ENCODE results near the gene HOOK1. TPM values are rescaled to one million over a fixed set of nuclear protein-coding genes. Genes with fewer than 3 reads are reported as not detected.

The HOOK1 gene
- total and polyA plus RNA-seq, 12 donors = 0.61 to 6.1 (median 3.0) TPM

DNA sequence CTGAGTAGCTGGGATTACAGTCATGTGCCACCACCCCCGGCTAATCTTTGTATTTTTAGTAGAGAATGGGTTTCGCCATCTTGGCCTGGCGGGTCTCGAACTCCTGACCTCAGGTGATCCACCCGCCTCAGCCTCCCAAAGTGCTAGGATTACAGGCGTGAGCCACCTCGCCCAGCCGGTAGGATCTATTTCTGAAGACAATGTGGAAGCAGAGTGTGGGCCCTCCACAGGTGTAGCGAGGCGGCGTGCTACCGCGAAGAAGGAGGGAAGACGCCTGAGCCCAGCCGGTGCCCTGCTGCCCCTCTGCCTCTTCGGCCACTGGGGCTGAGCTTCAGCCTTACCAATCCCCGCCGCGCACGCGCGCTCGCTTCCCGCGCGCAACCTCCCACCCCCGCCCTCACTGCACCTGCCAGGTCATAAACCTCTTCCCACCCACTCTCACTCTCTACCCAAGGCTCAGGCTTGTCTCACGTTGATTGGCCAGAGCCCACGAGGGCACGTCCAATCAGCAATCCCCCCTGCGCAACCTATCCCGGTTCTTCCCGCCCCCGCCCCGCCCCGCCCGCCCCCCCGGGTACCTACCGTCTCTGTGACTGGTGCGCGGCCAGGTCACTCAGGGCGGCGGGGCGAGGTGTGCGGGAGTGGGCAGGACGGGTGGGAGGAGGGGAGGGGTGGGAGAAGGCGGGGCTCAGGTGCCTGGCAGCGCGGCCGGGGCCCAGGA lies 409 bp upstream of the HOOK1 start:
- TF ChIP-seq, protein P1, sequence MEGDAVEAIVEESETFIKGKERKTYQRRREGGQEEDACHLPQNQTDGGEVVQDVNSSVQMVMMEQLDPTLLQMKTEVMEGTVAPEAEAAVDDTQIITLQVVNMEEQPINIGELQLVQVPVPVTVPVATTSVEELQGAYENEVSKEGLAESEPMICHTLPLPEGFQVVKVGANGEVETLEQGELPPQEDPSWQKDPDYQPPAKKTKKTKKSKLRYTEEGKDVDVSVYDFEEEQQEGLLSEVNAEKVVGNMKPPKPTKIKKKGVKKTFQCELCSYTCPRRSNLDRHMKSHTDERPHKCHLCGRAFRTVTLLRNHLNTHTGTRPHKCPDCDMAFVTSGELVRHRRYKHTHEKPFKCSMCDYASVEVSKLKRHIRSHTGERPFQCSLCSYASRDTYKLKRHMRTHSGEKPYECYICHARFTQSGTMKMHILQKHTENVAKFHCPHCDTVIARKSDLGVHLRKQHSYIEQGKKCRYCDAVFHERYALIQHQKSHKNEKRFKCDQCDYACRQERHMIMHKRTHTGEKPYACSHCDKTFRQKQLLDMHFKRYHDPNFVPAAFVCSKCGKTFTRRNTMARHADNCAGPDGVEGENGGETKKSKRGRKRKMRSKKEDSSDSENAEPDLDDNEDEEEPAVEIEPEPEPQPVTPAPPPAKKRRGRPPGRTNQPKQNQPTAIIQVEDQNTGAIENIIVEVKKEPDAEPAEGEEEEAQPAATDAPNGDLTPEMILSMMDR (IDR thresholded peaks at IDR 0.05) = no peak
- H3K4me3 ChIP-seq = peak overlapping the region; percentile 24 to 58 (median 48)
- peak; percentile 48 to 68 for DNase-seq
- H3K27ac ChIP-seq = peak overlapping the region in 1 of 10 donors; percentile 41
- intact Hi-C loops (cut with DNase I) = no loop called here
- ATAC-seq = peak; percentile 79 to 96 (median 92)
- no peaks in the 10 kb centered on the region for H3K36me3 ChIP-seq
- peaks cover 0 to 19% (median 6%) of the 10 kb centered on the region in 9 donors for H3K4me1 ChIP-seq
- 9% methylated on average over 49 to 50 of the region's 50 CpGs for WGBS, 2 donors
- H3K27me3 ChIP-seq = peaks cover 5 to 61% (median 42%) of the 10 kb centered on the region in 7 donors
- no peaks in the 10 kb centered on the region for H3K9me3 ChIP-seq

DNA sequence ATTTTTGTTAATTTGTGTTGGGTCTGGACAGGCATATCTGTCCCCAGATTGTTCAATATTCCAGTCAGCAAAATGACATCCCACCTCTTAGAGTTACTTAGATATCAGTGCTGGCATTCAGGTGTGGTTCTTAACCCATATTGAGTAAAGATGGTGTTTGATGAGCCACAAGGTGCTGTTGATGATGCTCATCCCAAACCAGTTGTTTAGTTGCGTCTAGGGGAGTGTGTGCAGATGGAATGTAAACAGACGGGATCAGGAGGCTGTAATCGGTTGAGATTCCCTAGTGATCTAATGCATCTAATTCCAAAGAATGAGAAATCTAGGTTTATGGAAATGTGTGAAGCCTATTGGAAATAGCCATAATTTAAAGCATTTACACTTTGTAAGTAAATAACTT lies 1.1 kb downstream of the HOOK1 start:
- intact Hi-C loops (cut with DNase I) = no loop called here
- peaks cover 5 to 61% (median 42%) of the 10 kb centered on the region in 7 donors for H3K27me3 ChIP-seq
- no peak for DNase-seq
- 41 to 45% methylated on average over 3 of the region's 3 CpGs for WGBS, 2 donors
- ATAC-seq = no peak
- no peak overlapping the region for H3K27ac ChIP-seq
- TF ChIP-seq, protein P1 (IDR thresholded peaks at IDR 0.05) = no peak
- H3K4me1 ChIP-seq = peaks cover 0 to 19% (median 6%) of the 10 kb centered on the region in 9 donors
- no peaks in the 10 kb centered on the region for H3K9me3 ChIP-seq
- H3K36me3 ChIP-seq = no peaks in the 10 kb centered on the region
- peak overlapping the region in 1 of 10 donors; percentile 52 for H3K4me3 ChIP-seq

DNA sequence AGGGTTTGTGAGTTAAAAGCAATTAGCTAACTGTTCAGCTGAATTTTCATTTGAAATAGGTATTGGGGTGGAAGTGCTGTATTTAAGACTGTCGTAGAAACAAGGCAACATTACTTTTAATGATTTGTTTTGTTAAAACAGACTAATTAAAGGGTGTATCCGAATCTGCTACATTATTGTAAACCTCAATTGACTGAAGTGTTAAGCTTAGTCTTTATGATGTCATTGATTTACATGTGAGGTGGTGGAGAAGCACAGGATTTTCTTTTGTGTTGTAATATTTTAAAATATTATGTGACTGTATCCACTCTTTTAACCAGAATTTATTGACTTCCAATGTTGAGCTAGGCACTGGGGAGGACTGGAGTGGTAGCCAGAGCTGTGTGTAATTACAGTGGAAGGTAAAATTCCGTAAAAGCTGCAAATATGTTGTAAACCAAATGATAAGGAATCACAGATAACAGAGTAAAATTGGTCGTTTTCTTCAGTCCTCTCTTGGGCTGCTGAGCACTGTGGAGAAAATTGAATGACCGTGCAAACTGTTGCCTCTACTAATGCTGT lies 1.6 kb downstream of the HOOK1 start:
- Histone ChIP-seq H3K4me3 (no peak overlapping the region), H3K4me1 (peaks cover 0 to 19% (median 6%) of the 10 kb centered on the region in 9 donors), H3K36me3 (no peaks in the 10 kb centered on the region), H3K27ac (no peak overlapping the region), H3K27me3 (peaks cover 5 to 56% (median 39%) of the 10 kb centered on the region in 7 donors), H3K9me3 (no peaks in the 10 kb centered on the region)
- ATAC-seq (no peak), DNase-seq (no peak)
- TF ChIP-seq, protein P1 (IDR thresholded peaks at IDR 0.05) = no peak
- 56 to 60% methylated on average over 5 of the region's 5 CpGs for WGBS, 2 donors
- intact Hi-C loops (cut with DNase I) = no loop called here

DNA sequence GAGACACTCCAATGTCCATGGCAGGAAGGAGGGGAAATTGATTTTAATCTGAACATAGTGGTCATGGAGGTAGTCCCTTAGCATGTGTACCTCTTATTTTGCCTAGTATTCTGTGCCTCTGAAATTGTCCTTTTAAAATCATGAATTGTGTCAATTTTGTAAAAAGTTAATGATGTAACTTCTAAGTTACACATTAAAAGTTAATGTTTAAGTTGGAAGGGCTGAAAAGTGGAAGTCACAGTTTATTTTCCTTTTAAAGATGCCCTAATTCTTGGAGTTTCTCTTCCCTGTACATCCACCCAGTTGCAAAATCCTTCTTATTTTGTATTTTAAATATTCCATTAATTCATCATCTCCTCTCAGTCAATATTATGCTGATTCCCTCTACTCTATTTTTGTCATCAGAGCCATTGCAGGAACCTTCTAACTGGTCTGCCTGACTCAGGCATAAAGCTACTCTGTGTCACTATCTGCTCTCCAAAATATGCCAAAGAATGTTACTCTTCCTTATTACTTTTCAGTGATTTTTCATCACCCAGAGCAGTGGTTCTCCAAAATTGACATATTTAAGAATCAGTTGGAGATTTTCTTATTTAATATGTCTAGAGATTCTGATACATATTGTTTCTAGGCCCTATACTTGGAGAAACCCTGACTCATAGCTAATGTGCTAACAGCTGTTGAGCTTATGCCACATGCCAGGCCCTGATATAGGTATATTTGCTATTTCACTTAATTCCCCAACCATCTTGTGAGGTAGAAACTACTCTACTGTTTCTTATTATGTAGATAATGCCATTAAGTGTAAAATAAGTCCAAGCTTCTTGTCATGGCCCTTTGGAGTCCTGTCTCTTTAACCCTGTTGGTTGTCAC lies 5.1 kb downstream of the HOOK1 start:
- H3K36me3 ChIP-seq = no peaks in the 10 kb centered on the region
- intact Hi-C loops (cut with DNase I) = no loop called here
- ATAC-seq = peak in 1 of 8 donors; percentile 53
- peaks cover 0 to 22% (median 8%) of the 10 kb centered on the region in 7 donors for H3K27me3 ChIP-seq
- H3K4me3 ChIP-seq = no peak overlapping the region
- TF ChIP-seq, protein P1 (IDR thresholded peaks at IDR 0.05) = no peak
- no peak for DNase-seq
- peaks cover 0 to 10% (median 0%) of the 10 kb centered on the region in 9 donors for H3K4me1 ChIP-seq
- no peak overlapping the region for H3K27ac ChIP-seq
- H3K9me3 ChIP-seq = no peaks in the 10 kb centered on the region
